GM23338 (cell line): ENCODE measurements around the gene PTRHD1. TPM values are rescaled to one million over a fixed set of nuclear protein-coding genes. Genes with fewer than 3 reads are reported as not detected.

ENCODE experiments used
- ATAC-seq: fragments of 200-7000 bp; cut with Tn5 transposase; 3 replicates; pipeline ENCODE4 v1.9.1; 2020
- DNase-seq: peaks from one replicate; pipeline ENCODE4 v3.0.0-alpha.2; 2015; ENCODE audit warnings: low spot score
- H2AFZ ChIP-seq: fragments of 200-600 bp; sonication (generic); 2 replicates; pipeline ENCODE4 v1.8.0; 2016; ENCODE audit warnings: antibody characterized with exemption, mild to moderate bottlenecking, moderate library complexity
- H3F3A ChIP-seq: fragments of 200-600 bp; sonication (generic); replicated peaks from 2 replicates; pipeline ENCODE4 v1.8.0; 2017; ENCODE audit warnings: antibody characterized with exemption, mixed run types, low read depth
- H3K27ac ChIP-seq: fragments of 200-600 bp; sonication (generic); 2 replicates; pipeline ENCODE4 v1.6.1; 2016; ENCODE audit warnings: low read depth
- H3K27me3 ChIP-seq: fragments of 200-600 bp; sonication (generic); 2 replicates; pipeline ENCODE4 v1.8.0; 2016; ENCODE audit warnings: mild to moderate bottlenecking, mixed run types, moderate library complexity; ENCODE audit not compliant: insufficient read depth
- H3K36me3 ChIP-seq: fragments of 200-600 bp; sonication (generic); 2 replicates; pipeline ENCODE4 v1.8.0; 2016; ENCODE audit warnings: mild to moderate bottlenecking; ENCODE audit not compliant: insufficient read depth
- H3K4me1 ChIP-seq: fragments of 200-600 bp; sonication (generic); 2 replicates; pipeline ENCODE4 v1.8.0; 2016; ENCODE audit warnings: mild to moderate bottlenecking, moderate library complexity; ENCODE audit not compliant: insufficient read depth
- H3K4me2 ChIP-seq: fragments of 200-600 bp; sonication (generic); 2 replicates; pipeline ENCODE4 v1.7.1; 2017; ENCODE audit warnings: mixed run types
- H3K4me3 ChIP-seq: fragments of 200-600 bp; sonication (generic); 2 replicates; pipeline ENCODE4 v1.6.1; 2016; ENCODE audit warnings: mixed run types
- H3K79me2 ChIP-seq: fragments of 200-600 bp; sonication (generic); replicated peaks from 2 replicates; pipeline ENCODE4 v1.8.0; 2017; ENCODE audit warnings: mild to moderate bottlenecking; ENCODE audit not compliant: insufficient read depth
- H3K9me2 ChIP-seq: fragments of 200-600 bp; sonication (generic); 2 replicates; pipeline ENCODE4 v1.8.0; 2017; ENCODE audit not compliant: insufficient read depth
- H4K20me1 ChIP-seq: fragments of 200-600 bp; sonication (generic); replicated peaks from 2 replicates; pipeline ENCODE4 v1.8.0; 2017; ENCODE audit warnings: mild to moderate bottlenecking; ENCODE audit not compliant: insufficient read depth
- H3K27ac Mint-ChIP-seq: 2 replicates; pipeline ENCODE4 v1.8.0; 2020; ENCODE audit warnings: inconsistent platforms, mild to moderate bottlenecking, moderate library complexity, mixed read lengths
- H3K27me3 Mint-ChIP-seq: 3 replicates; pipeline ENCODE4 v1.8.0; 2022; ENCODE audit warnings: low read depth, mild to moderate bottlenecking, moderate library complexity, mixed read lengths, inconsistent platforms; ENCODE audit not compliant: insufficient read depth, poor library complexity
- H3K36me3 Mint-ChIP-seq: 3 replicates; pipeline ENCODE4 v1.8.0; 2021; ENCODE audit warnings: low read depth, mild to moderate bottlenecking, inconsistent platforms, moderate library complexity, mixed read lengths
- H3K4me1 Mint-ChIP-seq: 3 replicates; pipeline ENCODE4 v1.8.0; 2020; ENCODE audit warnings: mild to moderate bottlenecking, inconsistent platforms, mixed read lengths
- H3K4me3 Mint-ChIP-seq: 3 replicates; pipeline ENCODE4 v1.8.0; 2021; ENCODE audit warnings: moderate library complexity, mild to moderate bottlenecking, inconsistent platforms, mixed read lengths
- H3K9me3 Mint-ChIP-seq: 3 replicates; pipeline ENCODE4 v1.8.0; 2020; ENCODE audit warnings: moderate library complexity, mild to moderate bottlenecking, inconsistent platforms, mixed read lengths
- CREB1 ChIP-seq: fragments of 250-450 bp; sonication (Bioruptor Pico); IDR thresholded peaks from 2 replicates; pipeline ENCODE4 v1.5.0; 2020; ENCODE audit warnings: low read depth, mild to moderate bottlenecking, moderate library complexity
- CTCF ChIP-seq, 2 experiments: fragments of 200-600 bp in 1 of 2; sonication (generic) in 1 of 2; conservative IDR thresholded peaks; 2 replicates each; pipeline versions ENCODE4 v1.5.1 to v1.6.1; 2016 to 2017; ENCODE audit warnings: antibody characterized with exemption in 2 of 2, low read depth in 2 of 2, mild to moderate bottlenecking in 2 of 2, moderate library complexity in 1 of 2
- ETS1 ChIP-seq: IDR thresholded peaks from 2 replicates; pipeline ENCODE4 v1.6.1; 2016; ENCODE audit warnings: antibody characterized with exemption
- JUNB ChIP-seq: IDR thresholded peaks from one replicate; pipeline ENCODE4 v1.6.1; 2016; ENCODE audit warnings: antibody characterized with exemption; ENCODE audit not compliant: unreplicated experiment
- NANOG ChIP-seq: IDR thresholded peaks from 2 replicates; pipeline ENCODE4 v1.6.1; 2016; ENCODE audit warnings: antibody characterized with exemption, borderline replicate concordance
- POLR2AphosphoS5 ChIP-seq: IDR thresholded peaks from 2 replicates; pipeline ENCODE4 v1.6.1; 2016; ENCODE audit warnings: antibody characterized with exemption, low read depth
- REST ChIP-seq: IDR thresholded peaks from one replicate; pipeline ENCODE4 v1.6.1; 2018; ENCODE audit warnings: antibody characterized with exemption; ENCODE audit not compliant: unreplicated experiment
- ZNF462 ChIP-seq: fragments of 250-450 bp; sonication (Bioruptor Pico); IDR thresholded peaks from 2 replicates; pipeline ENCODE4 v1.5.0; 2020; ENCODE audit warnings: mild to moderate bottlenecking, moderate library complexity
- polyA plus RNA-seq: library from polyadenylated mRNA; unstranded; fragments of >200 nt; fragmentation: Nextera tagmentation; extraction: Ambion mirVana; gene quantifications from 2 replicates; pipeline ENCODE4 v1.2.1, GENCODE V29; 2016
- total RNA-seq: library from RNA; depleted of rRNA; stranded (reverse); fragments of >200 nt; shearing (Covaris generic); gene quantifications from 2 replicates; pipeline ENCODE4 v1.2.3, GENCODE V29; 2014

PTRHD1 gene
- total and polyA plus RNA-seq, 2 experiments from 2014 or later = 46.9 to 105 TPM

- peak; percentile 50; the same call in 2 of the 3 replicates for ATAC-seq
- Histone ChIP-seq H3K4me2 (no peak overlapping the region), H3F3A (no peaks in the 10 kb centered on the region), H3K27ac (no peak overlapping the region), H3K36me3 (no peaks in the 10 kb centered on the region), H3K9me2 (no peaks in the 10 kb centered on the region), H3K4me1 (no peaks in the 10 kb centered on the region), H2AFZ (no peak overlapping the region), H4K20me1 (no peaks in the 10 kb centered on the region), H3K27me3 (no peaks in the 10 kb centered on the region), H3K79me2 (no peaks in the 10 kb centered on the region), H3K4me3 (no peak overlapping the region)
- no peak overlapping the region for H3K4me3 Mint-ChIP-seq
- TF ChIP-seq CREB1 (CRISPR knock-in tag) (no peak), POLR2AphosphoS5 (no peak), ZNF462 (CRISPR knock-in tag) (no peak)
- H3K27me3 Mint-ChIP-seq = peaks cover 6% of the 10 kb centered on the region
- peaks cover 7% of the 10 kb centered on the region for H3K4me1 Mint-ChIP-seq
- peaks cover 2% of the 10 kb centered on the region; the same call in 2 of the 3 replicates for H3K9me3 Mint-ChIP-seq
- no peak for DNase-seq
- H3K36me3 Mint-ChIP-seq = peaks cover 28% of the 10 kb centered on the region
- H3K27ac Mint-ChIP-seq = peak overlapping the region; percentile 21
Measured at GRCh38 chr2:24840164-24840869, 47.1 kb upstream of the PTRHD1 start.

- H3K27ac ChIP-seq = no peak overlapping the region
- no peaks in the 10 kb centered on the region for H4K20me1 ChIP-seq
- H3K27me3 ChIP-seq = no peaks in the 10 kb centered on the region
- no peak for DNase-seq
- H3K4me3 ChIP-seq = no peak overlapping the region
- Mint-ChIP-seq H3K9me3 (no peaks in the 10 kb centered on the region), H3K27ac (no peak overlapping the region; the same call in 1 of the 2 replicates), H3K4me3 (no peak overlapping the region), H3K36me3 (peaks cover 28% of the 10 kb centered on the region), H3K27me3 (peaks cover 6% of the 10 kb centered on the region), H3K4me1 (peaks cover 7% of the 10 kb centered on the region)
- no peaks in the 10 kb centered on the region for H3K9me2 ChIP-seq
- H3K36me3 ChIP-seq = no peaks in the 10 kb centered on the region
- no peak overlapping the region for H3K4me2 ChIP-seq
- H3K4me1 ChIP-seq = no peaks in the 10 kb centered on the region
- no peaks in the 10 kb centered on the region for H3F3A ChIP-seq
- ATAC-seq = no peak
- no peaks in the 10 kb centered on the region for H3K79me2 ChIP-seq
- H2AFZ ChIP-seq = no peak overlapping the region
- TF ChIP-seq REST (no peak), NANOG (no peak), JUNB (no peak), ETS1 (no peak), CREB1 (CRISPR knock-in tag) (no peak), POLR2AphosphoS5 (no peak), CTCF (conservative IDR thresholded peaks at IDR 0.05; ENCODE audit: low read depth in 2 of 2) (no peak; a peak in 1 of 4 replicates)
Measured at GRCh38 chr2:24839729-24840128, 46.5 kb upstream of the PTRHD1 start.
